Islet precursor cell (in vitro differentiated cells): Measurements from ENCODE around the gene NDRG2.

ENCODE experiments used
- DNase-seq: peaks from one replicate; pipeline ENCODE4 v3.0.0-alpha.2; 2018

NDRG2 gene

DNA sequence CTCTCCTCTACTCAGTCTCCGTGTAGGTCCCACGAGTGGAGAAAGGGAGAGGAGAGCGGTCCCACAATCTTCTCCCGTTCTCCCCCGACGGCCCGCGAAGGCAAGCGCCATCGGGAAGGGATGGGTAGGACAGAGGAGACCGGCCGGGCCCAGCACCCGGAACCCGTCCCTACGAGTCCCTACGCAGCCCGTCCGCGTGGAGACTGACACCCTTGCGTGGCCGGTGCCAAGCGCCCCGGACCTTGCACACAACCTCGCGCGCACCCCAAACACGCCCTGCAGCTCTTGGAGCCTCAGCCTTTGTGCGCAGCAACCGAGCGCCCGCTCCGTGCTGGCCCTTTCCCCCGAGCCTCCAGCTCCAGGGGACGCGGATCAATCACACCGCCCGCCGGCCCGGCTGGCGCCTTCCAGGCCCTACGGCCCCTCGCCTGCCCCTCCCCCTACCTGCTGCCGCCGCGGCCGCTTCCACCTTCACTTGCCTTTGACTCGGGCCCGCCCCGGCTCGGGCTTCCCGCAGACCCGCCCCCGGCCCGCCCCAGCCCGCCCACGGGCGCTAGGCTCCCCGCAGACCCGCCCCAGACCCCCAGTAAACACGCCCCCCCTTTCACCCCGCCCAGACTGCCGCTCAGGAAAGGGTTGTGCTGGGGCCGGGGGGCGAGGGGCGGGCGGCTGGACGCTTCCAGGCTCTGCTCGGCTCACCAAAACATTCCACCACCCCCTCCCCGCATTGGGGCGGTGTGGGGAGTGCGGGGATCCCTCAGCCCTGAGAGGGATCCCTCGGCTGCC is at the start of gene NDRG2:
Gene NDRG2 (minus strand): TSS at position 477 of the 786 bp plus-strand sequence. CDS start 1,746 bp downstream, outside the sequence.
- peak; percentile 95 for DNase-seq

DNA sequence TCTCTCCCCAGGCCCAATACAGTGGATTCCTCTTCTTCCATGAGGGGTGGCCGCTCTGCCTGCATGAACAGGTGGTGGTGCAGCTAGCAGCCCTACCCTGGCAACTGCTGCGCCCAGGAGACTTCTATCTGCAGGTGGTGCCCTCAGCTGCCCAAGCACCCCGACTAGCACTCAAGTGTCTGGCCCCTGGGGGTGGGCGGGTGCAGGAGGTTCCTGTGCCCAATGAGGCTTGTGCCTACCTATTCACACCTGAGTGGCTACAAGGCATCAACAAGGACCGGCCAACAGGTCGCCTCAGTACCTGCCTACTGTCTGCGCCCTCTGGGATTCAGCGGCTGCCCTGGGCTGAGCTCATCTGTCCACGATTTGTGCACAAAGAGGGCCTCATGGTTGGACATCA is 49.1 kb upstream of the NDRG2 start:
- no peak for DNase-seq

DNA sequence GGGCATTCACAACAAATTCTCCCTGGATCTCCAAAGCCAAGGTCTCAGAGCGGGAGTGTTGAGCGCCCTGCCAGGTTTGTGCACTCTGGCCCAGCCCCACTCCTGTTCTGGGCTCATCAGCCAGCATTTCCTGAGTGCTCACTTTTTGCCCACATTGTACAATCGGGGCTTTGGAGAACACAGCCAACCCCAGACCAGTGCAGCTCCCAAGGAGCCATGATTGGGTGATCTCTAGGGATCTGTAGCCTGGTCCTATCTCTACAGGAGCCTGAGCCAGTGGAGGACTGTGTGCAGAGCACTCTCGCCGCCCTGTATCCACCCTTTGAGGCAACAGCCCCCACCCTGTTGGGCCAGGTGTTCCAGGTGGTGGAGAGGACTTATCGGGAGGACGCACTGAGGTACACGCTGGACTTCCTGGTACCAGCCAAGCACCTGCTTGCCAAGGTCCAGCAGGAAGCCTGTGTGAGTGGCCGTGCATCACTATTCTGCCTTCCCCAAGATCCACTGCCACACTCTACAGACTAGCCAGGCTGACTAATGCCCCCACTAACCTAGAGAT is 48.0 kb upstream of the NDRG2 start:
- no peak for DNase-seq

DNA sequence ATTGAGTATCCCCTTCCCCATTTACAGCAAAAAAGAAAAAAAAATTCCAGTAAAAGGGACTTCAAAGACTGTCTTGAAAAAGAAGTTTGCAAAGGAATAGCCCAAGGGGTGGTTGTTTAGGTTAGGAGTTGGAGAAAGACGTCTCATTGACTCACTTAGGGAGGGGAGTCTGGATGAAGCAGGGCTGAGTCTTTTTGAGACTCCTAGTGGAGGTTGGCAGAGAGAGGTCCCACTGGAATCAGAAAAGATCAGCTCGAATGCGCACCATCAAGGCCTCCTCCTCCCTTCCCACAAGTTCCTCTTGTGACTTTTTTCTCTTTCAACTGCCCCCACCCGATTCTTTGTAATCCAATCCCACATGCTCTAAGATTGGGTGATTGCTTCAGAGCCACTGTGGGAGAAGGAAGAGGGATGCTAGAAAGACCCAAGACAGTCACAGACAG is 47.2 kb upstream of the NDRG2 start:
- DNase-seq, result no peak

DNA sequence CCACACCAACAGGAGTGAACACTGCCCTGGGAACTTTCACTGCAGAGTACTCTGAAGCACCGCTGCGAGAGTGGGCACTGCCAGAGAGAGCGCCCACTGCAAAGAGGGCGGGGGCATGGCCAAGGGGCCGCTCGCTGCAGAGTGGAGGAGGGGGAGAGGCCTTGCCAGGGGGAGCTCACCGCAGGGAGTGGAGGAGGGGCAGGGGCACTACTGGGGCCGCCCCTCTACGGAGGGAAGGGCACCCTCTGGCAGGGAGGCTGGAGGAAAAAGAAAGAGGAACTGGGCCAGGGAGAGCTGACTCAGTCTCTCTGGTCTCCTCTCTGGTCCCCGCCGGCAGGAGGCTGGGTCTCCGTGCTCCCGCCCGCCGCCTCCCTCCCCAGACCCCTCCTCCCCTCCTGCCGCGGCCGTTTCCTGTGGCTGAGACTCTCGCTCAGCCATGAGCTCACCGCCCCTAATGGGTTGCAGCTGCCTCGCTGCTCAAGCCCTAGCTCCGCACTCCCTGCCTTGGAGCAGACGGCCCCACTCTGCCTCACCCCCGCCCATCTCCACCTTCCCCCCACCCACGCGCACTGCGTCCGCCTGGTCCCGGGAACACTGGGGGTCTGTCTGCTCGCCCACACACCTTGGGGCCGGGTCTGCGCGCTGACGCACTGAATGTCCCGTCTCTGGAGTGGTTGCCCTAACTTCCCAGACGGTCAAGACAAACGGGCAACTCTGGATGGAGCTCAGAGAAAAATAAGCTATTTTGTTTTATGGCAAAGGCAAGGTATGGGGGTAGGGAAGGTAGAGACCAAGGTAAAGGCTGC is 46.6 kb upstream of the NDRG2 start:
- peak; percentile 99 for DNase-seq

DNA sequence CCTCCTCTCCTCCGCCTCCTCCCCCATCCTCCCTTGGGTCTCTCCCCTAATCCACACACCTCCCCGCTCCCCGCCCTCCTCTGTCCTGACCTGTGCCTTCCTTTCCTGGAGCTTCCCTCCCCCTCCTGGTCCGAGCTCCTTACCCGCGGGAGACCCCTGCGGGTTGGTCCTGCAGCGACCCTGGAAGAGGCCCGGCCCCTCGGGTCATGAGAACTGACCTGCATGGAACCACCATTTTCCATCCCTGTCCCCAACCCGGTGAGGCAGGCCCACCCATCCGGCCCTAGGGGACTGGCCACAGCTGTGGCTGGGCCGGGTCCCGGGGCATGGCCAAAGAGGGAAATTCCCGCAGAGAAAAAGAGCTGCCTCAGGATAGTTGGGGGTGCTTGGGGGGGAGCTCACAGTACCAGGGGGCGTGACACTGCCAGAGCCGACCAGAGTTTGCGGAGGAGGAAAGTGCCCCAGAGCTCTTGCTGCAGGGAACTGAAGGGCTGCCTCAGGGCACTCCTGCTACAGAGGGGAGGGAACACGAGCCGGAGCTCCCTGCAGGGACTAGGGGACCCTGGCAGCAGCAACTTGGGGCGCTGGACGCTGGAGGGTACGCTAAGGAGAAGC is 45.9 kb upstream of the NDRG2 start:
- DNase-seq, result peak; percentile 94

- DNase-seq, result peak; percentile 73
These were observed 45.3 kb upstream of the NDRG2 start, which contains the start of gene ARHGEF40 for GRCh38 chr14:21070083-21070609. Gene ARHGEF40, plus strand, starts transcription at chr14:21070304. Its CDS starts 93 bp downstream, at chr14:21070397.

- peak; percentile 83 for DNase-seq
These were observed 44.7 kb upstream of the NDRG2 start for GRCh38 chr14:21069388-21070082.

GRCh38 chr14:21068521-21069387 is 43.9 kb upstream of the NDRG2 start:
- DNase-seq, result peak; percentile 78

GRCh38 chr14:21066882-21067502 is 42.1 kb upstream of the NDRG2 start:
- no peak for DNase-seq

DNA sequence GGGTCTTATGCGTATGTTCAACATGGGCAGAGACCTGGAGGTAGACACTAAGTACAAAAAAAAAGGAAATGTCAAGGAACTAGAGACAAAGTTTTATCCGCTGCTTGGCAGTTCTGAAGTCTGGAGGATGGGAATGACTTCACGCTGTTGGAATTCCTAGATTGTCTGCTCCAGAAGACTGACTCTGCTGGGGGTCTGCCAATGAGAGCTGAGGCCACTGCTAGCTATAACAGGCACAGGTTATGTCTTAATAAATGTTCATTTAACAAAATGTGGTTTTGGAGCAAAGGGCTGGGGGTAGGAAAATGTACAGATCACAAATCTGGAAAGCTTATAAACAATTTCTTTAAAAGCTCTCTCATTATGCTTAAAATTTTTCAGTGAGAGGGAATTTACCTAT is 38.6 kb upstream of the NDRG2 start:
- peak; percentile 75 for DNase-seq

GRCh38 chr14:21061347-21061668 is 36.4 kb upstream of the NDRG2 start:
- no peak for DNase-seq

- DNase-seq, result no peak
These were observed 35.9 kb upstream of the NDRG2 start for GRCh38 chr14:21060614-21061346.

DNA sequence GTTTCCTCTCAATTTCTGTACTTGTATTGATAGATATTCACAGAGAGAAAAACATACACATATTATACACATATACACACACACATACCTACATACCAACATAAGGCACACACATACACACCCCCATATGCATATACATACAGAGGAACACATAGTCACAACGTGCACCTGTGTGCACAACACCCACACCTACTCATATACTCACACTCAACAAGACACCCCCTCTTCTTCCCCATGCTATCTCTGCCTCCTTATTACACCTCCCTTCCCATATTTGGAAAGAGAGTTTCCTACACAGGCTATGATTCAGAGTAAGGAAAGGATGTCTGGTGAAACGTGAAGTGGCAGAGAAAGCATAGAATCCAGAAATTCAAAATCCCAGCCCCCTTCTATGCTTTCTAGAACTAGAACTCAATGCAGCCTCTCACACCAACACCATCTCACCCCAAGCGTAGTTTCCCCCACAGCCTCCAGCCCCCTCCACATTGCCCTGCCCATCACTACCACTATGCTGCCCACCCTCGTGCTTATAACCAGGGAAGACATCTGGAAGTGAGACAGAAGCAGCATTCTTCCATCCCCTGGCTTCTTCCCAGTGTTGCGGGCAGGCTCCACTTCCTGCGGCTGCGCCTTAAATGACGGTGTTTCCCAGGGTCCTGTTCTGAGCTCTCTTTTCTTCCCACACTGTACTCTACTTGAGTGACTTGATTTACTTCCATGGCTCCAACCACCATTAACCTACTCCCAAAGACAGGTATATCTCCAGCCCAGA is 35.2 kb upstream of the NDRG2 start:
- DNase-seq, result no peak

DNA sequence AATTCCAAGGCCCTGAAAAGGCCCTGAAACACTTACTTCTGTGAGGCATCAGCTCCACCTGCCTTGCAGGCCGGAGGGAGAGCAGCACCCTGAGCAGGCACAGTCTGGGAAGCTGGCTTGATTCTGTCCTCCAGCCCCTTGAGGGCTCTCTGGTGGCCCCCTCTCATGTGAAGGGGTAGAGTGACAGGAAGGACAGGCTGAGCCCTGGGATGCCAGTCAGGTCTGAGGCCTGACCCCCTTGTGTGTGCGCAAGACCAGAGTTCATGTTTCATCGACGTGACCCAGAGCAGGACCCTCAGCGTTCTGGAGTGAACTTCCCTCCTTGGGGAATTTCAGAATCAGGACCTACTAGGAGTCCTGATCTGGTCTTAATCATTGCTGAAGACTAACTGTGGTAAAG is 34.0 kb upstream of the NDRG2 start:
- DNase-seq, result no peak

- DNase-seq, result no peak
These were observed 33.2 kb upstream of the NDRG2 start, which contains the start of gene RNASE8 for GRCh38 chr14:21057803-21058675. Gene RNASE8, plus strand, starts transcription at chr14:21057822. Its CDS starts 71 bp downstream, at chr14:21057893.

GRCh38 chr14:21056520-21057163 is 31.8 kb upstream of the NDRG2 start:
- DNase-seq, result no peak
